Measurements from ENCODE around the gene CMTR1. TPM values are rescaled to one million over a fixed set of nuclear protein-coding genes. Genes with fewer than 3 reads are reported as not detected.

Gene CMTR1
- total RNA-seq, 1 donor from 2014 or later, result 25.4 TPM

DNA sequence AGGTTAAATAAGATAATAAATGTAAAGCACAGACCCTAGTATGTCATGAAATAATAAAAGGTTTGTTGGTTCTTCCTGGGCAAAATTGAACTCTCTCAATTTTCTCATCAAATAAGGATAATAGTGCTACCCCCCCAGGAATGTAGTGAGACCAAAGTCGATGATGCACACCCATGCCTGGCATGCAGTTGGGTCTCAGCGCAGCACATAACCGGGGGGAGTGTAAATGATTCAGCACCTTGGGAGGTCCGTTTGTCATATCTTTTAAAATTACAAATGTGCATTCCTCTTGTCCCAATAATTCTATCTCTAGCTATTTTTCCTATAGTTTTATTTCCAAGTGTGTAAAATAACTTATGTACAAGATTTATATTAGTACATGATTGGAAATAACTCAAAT lies 98.0 kb downstream of the CMTR1 start:
- DNase-seq (ENCODE audit: low read depth in 2 of 2), result no peak

Other genes starting within 250 kb of the CMTR1 start
- 5.9 and 9.7 TPM in 2 replicates for gene TBC1D22B, start 175.4 kb upstream of the CMTR1 start, total RNA-seq
- gene TMEM217, start 175.1 kb upstream of the CMTR1 start, total RNA-seq, result 7.4 and 8.5 TPM in 2 replicates
- 20.8 and 22.0 TPM in 2 replicates for gene RNF8, start 79.2 kb upstream of the CMTR1 start, total RNA-seq
- 16.8 and 17.5 TPM in 2 replicates for gene CCDC167, start 66.7 kb downstream of the CMTR1 start, total RNA-seq

Data from lung microvascular endothelial cell (primary cell).